ENCODE measurements around the gene M1AP. TPM values are rescaled to one million over a fixed set of nuclear protein-coding genes. Genes with fewer than 3 reads are reported as not detected.

M1AP gene
- total and polyA plus RNA-seq, 10 donors, result 0.26 to 2.0 (median 0.65) TPM

- H3K36me3 ChIP-seq, result peaks cover 0 to under 1% (median 0%) of the 10 kb centered on the region in 6 donors
- DNase-seq, result peak; percentile 31
- intact Hi-C loops (cut with DNase I; ENCODE audit: low total_unique reads), result no loop called here
Observed at GRCh38 chr2:74511104-74511989, 136.8 kb downstream of the M1AP start.

GRCh38 chr2:74510272-74510671, 137.9 kb downstream of the M1AP start:
- WGBS, 5 donors, result 80 to 92% (median 89%) methylated on average over 4 of the region's 4 CpGs
- H3K27me3 ChIP-seq (replicated peaks in 1 of 7), result peaks cover 14 to 55% (median 46%) of the 10 kb centered on the region in 7 donors
- no peak overlapping the region for H3K27ac ChIP-seq
- no peak for DNase-seq
- intact Hi-C loops (cut with DNase I; ENCODE audit: low total_unique reads), result no loop called here
- H3K9me3 ChIP-seq, result no peaks in the 10 kb centered on the region
- TF ChIP-seq CTCF (IDR thresholded peaks at IDR 0.05 in 8 of 11, conservative IDR thresholded peaks at IDR 0.05 in 3 of 11), result no peak
- TF ChIP-seq POLR2A (IDR thresholded peaks at IDR 0.05), result no peak
- no peak for TF ChIP-seq POLR2AphosphoS5 (IDR thresholded peaks at IDR 0.05)
- no peak overlapping the region for H3K4me3 ChIP-seq
- peaks cover 0 to 11% (median 7%) of the 10 kb centered on the region in 6 donors for H3K36me3 ChIP-seq
- peaks cover 27 to 51% (median 46%) of the 10 kb centered on the region in 6 donors for H3K4me1 ChIP-seq

More at GRCh38 chr2:74511104-74511989, 136.8 kb downstream of the M1AP start:
- Histone ChIP-seq H3K27me3 (replicated peaks in 1 of 7) (peaks cover 23 to 66% (median 57%) of the 10 kb centered on the region in 7 donors), H3K9me3 (no peaks in the 10 kb centered on the region), H3K27ac (no peak overlapping the region), H3K4me3 (no peak overlapping the region), H3K4me1 (peaks cover 27 to 51% (median 46%) of the 10 kb centered on the region in 6 donors)
- TF ChIP-seq POLR2A (IDR thresholded peaks at IDR 0.05) (no peak), POLR2AphosphoS5 (IDR thresholded peaks at IDR 0.05) (no peak), CTCF (IDR thresholded peaks at IDR 0.05 in 8 of 11, conservative IDR thresholded peaks at IDR 0.05 in 3 of 11) (no peak)
- WGBS, 5 donors, result 37 to 49% (median 43%) methylated on average over 11 of the region's 11 CpGs

- H3K9me3 ChIP-seq, result no peaks in the 10 kb centered on the region
- peaks cover 19 to 51% (median 47%) of the 10 kb centered on the region in 6 donors for H3K4me1 ChIP-seq
- WGBS, 5 donors, result 14 to 17% (median 15%) methylated on average over 29 to 38 of the region's 38 CpGs
- peak; percentile 88 for DNase-seq
- H3K4me3 ChIP-seq, result peak overlapping the region; percentile 60 to 90 (median 62)
- peaks cover 0 to 23% (median 16%) of the 10 kb centered on the region in 6 donors for H3K36me3 ChIP-seq
- no peak for TF ChIP-seq POLR2AphosphoS5 (IDR thresholded peaks at IDR 0.05)
- no peak for TF ChIP-seq POLR2A (IDR thresholded peaks at IDR 0.05)
- no peak for TF ChIP-seq CTCF (IDR thresholded peaks at IDR 0.05 in 8 of 11, conservative IDR thresholded peaks at IDR 0.05 in 3 of 11)
- peak overlapping the region; percentile 97 to 100 (median 99) for H3K27ac ChIP-seq
- intact Hi-C loops (cut with DNase I; ENCODE audit: low total_unique reads), result no loop called here
- peaks cover 2 to 46% (median 25%) of the 10 kb centered on the region in 7 donors for H3K27me3 ChIP-seq (replicated peaks in 1 of 7)
Observed at GRCh38 chr2:74507926-74508520, 140.1 kb downstream of the M1AP start.

Other genes with a start within 250 kb of the M1AP start
- gene C2orf81, start 226.7 kb downstream of the M1AP start, total RNA-seq, result 1 to 10 TPM; 1.7 to 4.0 (median 2.8) TPM
- gene C2orf81, start 226.7 kb downstream of the M1AP start, polyA plus RNA-seq, result 1 to 10 TPM; 3.2 to 5.7 (median 5.1) TPM
- 10 to 100 TPM; 15.1 to 24.3 (median 17.9) TPM for gene WDR54, start 226.6 kb downstream of the M1AP start, total RNA-seq
- 10 to 100 TPM; 23.7 to 26.0 (median 24.4) TPM for gene WDR54, start 226.6 kb downstream of the M1AP start, polyA plus RNA-seq
- 10 to 100 TPM in 3 of 7 donors, 1 to 10 TPM in 4; 5.0 to 11.1 (median 9.8) TPM for gene RTKN, start 206.4 kb downstream of the M1AP start, total RNA-seq
- gene RTKN, start 206.4 kb downstream of the M1AP start, polyA plus RNA-seq, result 1 to 10 TPM; 3.2 to 6.9 (median 3.4) TPM
- gene INO80B, start 193.2 kb downstream of the M1AP start, total RNA-seq, result 10 to 100 TPM in 6 of 7 donors, 1 to 10 TPM in 1; 9.0 to 42.9 (median 28.6) TPM
- 10 to 100 TPM; 36.7 to 50.3 (median 43.7) TPM for gene INO80B, start 193.2 kb downstream of the M1AP start, polyA plus RNA-seq
- 10 to 100 TPM; 39.5 to 80.7 (median 58.5) TPM for gene WBP1, start 189.9 kb downstream of the M1AP start, total RNA-seq
- 10 to 100 TPM; 64.7 to 84.2 (median 78.8) TPM for gene WBP1, start 189.9 kb downstream of the M1AP start, polyA plus RNA-seq
- 10 to 100 TPM; 49.2 to 61.6 (median 56.7) TPM for gene MOGS, start 182.9 kb downstream of the M1AP start, total RNA-seq
- 10 to 100 TPM; 24.6 to 35.5 (median 31.0) TPM for gene MOGS, start 182.9 kb downstream of the M1AP start, polyA plus RNA-seq
- gene MRPL53, start 175.7 kb downstream of the M1AP start, total RNA-seq, result 10 to 100 TPM; 13.0 to 74.3 (median 61.7) TPM
- gene MRPL53, start 175.7 kb downstream of the M1AP start, polyA plus RNA-seq, result 10 to 100 TPM; 69.4 to 86.7 (median 78.6) TPM
- 10 to 100 TPM; 22.2 to 59.4 (median 31.6) TPM for gene CCDC142, start 165.3 kb downstream of the M1AP start, total RNA-seq
- 1 to 10 TPM; 2.8 to 9.3 (median 3.4) TPM for gene CCDC142, start 165.3 kb downstream of the M1AP start, polyA plus RNA-seq
- 10 to 100 TPM; 34.3 to 51.3 (median 38.3) TPM for gene TTC31, start 165.2 kb downstream of the M1AP start, total RNA-seq
- 10 to 100 TPM; 15.7 to 26.7 (median 21.6) TPM for gene TTC31, start 165.2 kb downstream of the M1AP start, polyA plus RNA-seq
- gene LBX2, start 148.7 kb downstream of the M1AP start, total RNA-seq, result 1 to 10 TPM in 3 of 7 donors, under 1 TPM in 4; 0.52 to 2.7 (median 0.89) TPM
- 1 to 10 TPM in 1 of 3 donors, under 1 TPM in 2; 0.50 to 1.8 (median 0.93) TPM for gene LBX2, start 148.7 kb downstream of the M1AP start, polyA plus RNA-seq
- gene PCGF1, start 140.6 kb downstream of the M1AP start, total RNA-seq, result 10 to 100 TPM; 12.7 to 20.4 (median 14.7) TPM
- gene PCGF1, start 140.6 kb downstream of the M1AP start, polyA plus RNA-seq, result 10 to 100 TPM in 2 of 3 donors, 1 to 10 TPM in 1; 9.6 to 11.8 (median 11.6) TPM
- gene TLX2, start 133.9 kb downstream of the M1AP start, total RNA-seq, result not detected
- under 1 TPM in 2 of 3 donors, not detected in 1; 0.04 to 0.05 TPM for gene TLX2, start 133.9 kb downstream of the M1AP start, polyA plus RNA-seq
- gene DQX1, start 122.1 kb downstream of the M1AP start, total RNA-seq, result under 1 TPM in 5 of 7 donors, not detected in 2; 0.24 to 0.52 (median 0.43) TPM
- gene DQX1, start 122.1 kb downstream of the M1AP start, polyA plus RNA-seq, result under 1 TPM; 0.09 to 0.22 (median 0.11) TPM
- gene AUP1, start 118.6 kb downstream of the M1AP start, total RNA-seq, result 100 to 1,000 TPM; 107 to 182 (median 125) TPM
- 100 to 1,000 TPM; 140 to 226 (median 223) TPM for gene AUP1, start 118.6 kb downstream of the M1AP start, polyA plus RNA-seq
- gene HTRA2, start 118.4 kb downstream of the M1AP start, total RNA-seq, result 10 to 100 TPM; 34.2 to 58.7 (median 38.7) TPM
- gene HTRA2, start 118.4 kb downstream of the M1AP start, polyA plus RNA-seq, result 10 to 100 TPM; 46.0 to 48.7 (median 48.0) TPM
- 10 to 100 TPM; 11.6 to 27.4 (median 18.0) TPM for gene LOXL3, start 94.4 kb downstream of the M1AP start, total RNA-seq
- gene LOXL3, start 94.4 kb downstream of the M1AP start, polyA plus RNA-seq, result 1 to 10 TPM; 1.8 to 4.6 (median 3.6) TPM
- gene DOK1, start 93.6 kb downstream of the M1AP start, total RNA-seq, result 10 to 100 TPM; 36.2 to 59.1 (median 39.7) TPM
- gene DOK1, start 93.6 kb downstream of the M1AP start, polyA plus RNA-seq, result 10 to 100 TPM; 19.9 to 41.7 (median 21.0) TPM
- 10 to 100 TPM in 1 of 7 donors, 1 to 10 TPM in 6; 5.0 to 11.0 (median 8.1) TPM for gene SEMA4F, start 5.9 kb upstream of the M1AP start, total RNA-seq
- 1 to 10 TPM; 1.5 to 2.6 (median 1.5) TPM for gene SEMA4F, start 5.9 kb upstream of the M1AP start, polyA plus RNA-seq
- gene HK2, start 185.8 kb upstream of the M1AP start, total RNA-seq, result 10 to 100 TPM; 15.3 to 67.8 (median 17.3) TPM
- 1 to 10 TPM; 4.8 to 8.1 (median 4.9) TPM for gene HK2, start 185.8 kb upstream of the M1AP start, polyA plus RNA-seq

Measured in spleen (tissue), 11 donors.